ENCODE results near the gene PCNX2.
"Not testable (repeated sequence)": the region's sequence is repeated elsewhere in the genome, so short reads cannot be mapped to it uniquely, and the experiment has no call there.

The PCNX2 gene

DNA sequence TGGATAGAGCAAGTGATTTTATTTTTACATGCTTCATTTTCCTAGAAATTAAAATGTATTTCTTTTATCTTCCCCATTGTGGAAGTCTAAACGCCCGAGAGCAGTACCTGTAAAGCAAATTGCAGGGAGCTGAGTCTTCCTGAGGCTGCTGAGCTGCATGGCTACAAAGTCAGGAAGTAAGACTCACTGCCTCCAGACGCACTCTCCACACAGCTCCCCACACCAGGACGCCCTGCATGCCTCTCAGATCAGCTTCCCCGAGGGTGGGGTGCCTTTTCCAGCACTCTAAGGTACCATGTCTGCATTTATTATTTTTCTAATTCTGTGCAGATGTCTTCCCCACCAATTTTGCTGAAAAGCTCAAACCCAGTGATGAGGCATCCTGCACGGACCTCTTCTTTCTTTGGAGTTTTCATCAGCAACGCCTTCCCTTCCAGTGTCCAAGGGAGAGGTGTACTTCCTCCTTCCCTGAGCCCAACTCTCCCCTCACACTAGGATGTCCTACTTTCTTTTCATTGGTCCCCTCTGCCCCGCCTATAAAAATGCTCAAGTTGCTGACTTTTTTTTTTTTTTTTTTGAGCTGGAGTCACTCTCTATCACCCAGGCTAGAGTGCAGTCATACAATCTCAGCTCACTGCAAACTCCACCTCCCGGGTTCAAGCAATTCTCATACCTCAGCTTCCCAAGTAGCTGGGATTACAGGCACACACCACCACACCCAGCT, 114.7 kb downstream of the PCNX2 start:
- Histone ChIP-seq H3K27me3 (ENCODE audit: insufficient read depth, insufficient read length) (no peaks in the 10 kb centered on the region), H3K9ac (ENCODE audit: insufficient read length, low read depth) (no peak overlapping the region), H3K4me3 (ENCODE audit: insufficient read length, low read depth) (no peak overlapping the region), H3K4me1 (ENCODE audit: insufficient read depth, insufficient read length) (peaks cover 2% of the 10 kb centered on the region), H3K9me3 (ENCODE audit: insufficient read depth, low read length) (peaks cover 29% of the 10 kb centered on the region), H3K36me3 (ENCODE audit: insufficient read depth, insufficient read length, low read length) (peaks cover 28% of the 10 kb centered on the region)
- no peak for TF ChIP-seq YY1 (IDR thresholded peaks at IDR 0.05; ENCODE audit: insufficient read depth, insufficient read length)
- TF ChIP-seq SUZ12 (IDR thresholded peaks at IDR 0.05; ENCODE audit: extremely low read depth, insufficient read depth, insufficient read length) = no peak
- TF ChIP-seq ZNF274 (IDR thresholded peaks at IDR 0.05; ENCODE audit: low read depth, low read length) = no peak
- DNase-seq (ENCODE audit: low read depth, low spot score) = no peak

DNA sequence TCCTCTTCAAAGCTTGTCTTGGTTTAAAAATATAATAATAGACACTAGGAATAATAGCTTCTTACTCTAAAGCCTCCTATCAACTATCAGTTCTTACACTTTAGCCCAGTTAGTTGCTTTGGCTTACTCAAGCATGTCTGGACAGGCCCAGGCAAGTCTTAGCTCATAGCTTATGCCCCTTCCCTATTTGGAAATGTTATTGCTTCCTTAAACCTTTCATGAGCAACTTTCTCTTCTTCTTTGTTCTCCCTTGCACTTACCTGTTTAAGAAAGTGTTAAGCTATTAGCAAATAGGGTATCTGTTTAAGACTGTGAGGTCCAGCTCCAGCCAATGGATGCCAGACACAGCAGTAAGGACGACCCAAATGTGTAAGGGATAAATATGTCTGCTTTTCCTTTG, 115.9 kb downstream of the PCNX2 start:
- H3K36me3 ChIP-seq (ENCODE audit: insufficient read depth, insufficient read length, low read length) = peaks cover 33% of the 10 kb centered on the region
- not testable (repeated sequence) for DNase-seq (ENCODE audit: low read depth, low spot score); H3K4me1 ChIP-seq (ENCODE audit: insufficient read depth, insufficient read length); H3K4me3 ChIP-seq (ENCODE audit: insufficient read length, low read depth); H3K9ac ChIP-seq (ENCODE audit: insufficient read length, low read depth); H3K27me3 ChIP-seq (ENCODE audit: insufficient read depth, insufficient read length)
- peaks cover 29% of the 10 kb centered on the region for H3K9me3 ChIP-seq (ENCODE audit: insufficient read depth, low read length)

DNA sequence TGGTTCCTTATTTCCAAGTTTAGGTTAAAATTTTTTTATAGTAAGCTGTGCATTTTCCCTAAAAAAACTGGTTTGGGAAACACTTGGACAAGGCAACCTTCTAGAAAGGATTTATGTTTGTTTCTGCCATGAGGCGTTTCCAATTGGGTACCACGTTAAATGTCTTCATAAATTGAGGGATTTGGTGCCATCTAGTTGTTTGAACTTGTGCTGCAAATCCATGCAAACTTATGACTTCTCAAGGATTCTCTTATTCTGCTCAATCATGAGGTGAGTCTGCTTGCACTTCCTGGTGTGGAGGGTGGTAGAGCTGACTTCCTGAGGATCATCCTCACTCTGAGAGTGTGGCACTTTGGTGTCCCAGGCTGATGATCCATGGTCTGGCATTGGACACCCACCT, 123.3 kb downstream of the PCNX2 start:
- Histone ChIP-seq H3K36me3 (ENCODE audit: insufficient read depth, insufficient read length, low read length) (peaks cover 26% of the 10 kb centered on the region), H3K4me3 (ENCODE audit: insufficient read length, low read depth) (no peak overlapping the region), H3K9ac (ENCODE audit: insufficient read length, low read depth) (no peak overlapping the region), H3K9me3 (ENCODE audit: insufficient read depth, low read length) (peaks cover 17% of the 10 kb centered on the region), H3K4me1 (ENCODE audit: insufficient read depth, insufficient read length) (no peaks in the 10 kb centered on the region), H3K27me3 (ENCODE audit: insufficient read depth, insufficient read length) (no peaks in the 10 kb centered on the region)
- DNase-seq (ENCODE audit: low read depth, low spot score) = no peak
- TF ChIP-seq YY1 (IDR thresholded peaks at IDR 0.05; ENCODE audit: insufficient read depth, insufficient read length) = no peak

DNA sequence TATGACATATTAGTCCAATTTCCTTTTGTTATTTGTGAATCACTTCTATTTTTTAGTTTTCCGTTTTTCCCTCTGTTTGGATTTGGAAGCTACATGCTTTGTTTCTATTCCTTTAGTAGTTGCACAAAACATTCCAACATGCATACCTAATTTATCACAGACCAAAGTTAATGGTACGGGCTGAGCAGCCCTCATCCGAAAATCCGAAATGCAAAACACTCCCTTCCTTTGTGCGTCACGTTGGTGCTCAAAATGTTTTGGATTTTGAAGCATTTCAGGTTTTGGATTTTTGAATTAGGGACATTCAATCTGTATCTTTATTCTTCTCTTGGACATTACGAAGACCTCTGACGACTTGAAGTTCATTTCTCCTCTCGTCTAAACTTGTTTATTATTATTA, 124.8 kb downstream of the PCNX2 start:
- TF ChIP-seq YY1 (IDR thresholded peaks at IDR 0.05; ENCODE audit: insufficient read depth, insufficient read length) (no peak), SUZ12 (IDR thresholded peaks at IDR 0.05; ENCODE audit: extremely low read depth, insufficient read depth, insufficient read length) (no peak), ZNF274 (IDR thresholded peaks at IDR 0.05; ENCODE audit: low read depth, low read length) (no peak)

DNA sequence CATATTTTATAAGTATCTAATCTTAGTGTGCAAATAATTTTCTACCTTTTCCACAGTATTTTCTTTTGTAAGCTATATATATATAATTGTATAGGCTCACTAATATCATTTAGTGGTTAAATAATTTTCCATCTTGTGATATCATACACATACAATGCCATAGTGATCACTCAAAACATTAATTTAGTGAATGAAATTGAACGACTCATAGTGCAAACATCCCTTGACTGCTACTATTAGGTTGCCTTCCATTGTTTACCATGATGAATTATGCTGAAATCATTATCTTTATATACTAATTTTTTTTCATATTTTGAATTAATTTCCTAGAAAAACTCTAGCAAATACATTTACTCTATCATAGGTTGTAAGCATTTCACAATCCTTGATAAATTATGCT, 127.1 kb downstream of the PCNX2 start:
- peaks cover 14% of the 10 kb centered on the region for H3K36me3 ChIP-seq (ENCODE audit: insufficient read depth, insufficient read length, low read length)
- no peak for DNase-seq (ENCODE audit: low read depth, low spot score)
- peaks cover 36% of the 10 kb centered on the region for H3K9me3 ChIP-seq (ENCODE audit: insufficient read depth, low read length)
- no peak for TF ChIP-seq SUZ12 (IDR thresholded peaks at IDR 0.05; ENCODE audit: extremely low read depth, insufficient read depth, insufficient read length)
- no peak for TF ChIP-seq ZNF274 (IDR thresholded peaks at IDR 0.05; ENCODE audit: low read depth, low read length)
- no peak for TF ChIP-seq YY1 (IDR thresholded peaks at IDR 0.05; ENCODE audit: insufficient read depth, insufficient read length)
- H3K9ac ChIP-seq (ENCODE audit: insufficient read length, low read depth) = no peak overlapping the region
- no peak overlapping the region for H3K4me3 ChIP-seq (ENCODE audit: insufficient read length, low read depth)
- no peaks in the 10 kb centered on the region for H3K4me1 ChIP-seq (ENCODE audit: insufficient read depth, insufficient read length)
- H3K27me3 ChIP-seq (ENCODE audit: insufficient read depth, insufficient read length) = no peaks in the 10 kb centered on the region

More for the DNA sequence above, 124.8 kb downstream of the PCNX2 start:
- Histone ChIP-seq H3K4me3 (ENCODE audit: insufficient read length, low read depth) (no peak overlapping the region), H3K4me1 (ENCODE audit: insufficient read depth, insufficient read length) (no peaks in the 10 kb centered on the region), H3K9me3 (ENCODE audit: insufficient read depth, low read length) (peaks cover 14% of the 10 kb centered on the region), H3K9ac (ENCODE audit: insufficient read length, low read depth) (no peak overlapping the region), H3K27me3 (ENCODE audit: insufficient read depth, insufficient read length) (no peaks in the 10 kb centered on the region), H3K36me3 (ENCODE audit: insufficient read depth, insufficient read length, low read length) (peaks cover 16% of the 10 kb centered on the region)
- DNase-seq (ENCODE audit: low read depth, low spot score) = no peak

DNA sequence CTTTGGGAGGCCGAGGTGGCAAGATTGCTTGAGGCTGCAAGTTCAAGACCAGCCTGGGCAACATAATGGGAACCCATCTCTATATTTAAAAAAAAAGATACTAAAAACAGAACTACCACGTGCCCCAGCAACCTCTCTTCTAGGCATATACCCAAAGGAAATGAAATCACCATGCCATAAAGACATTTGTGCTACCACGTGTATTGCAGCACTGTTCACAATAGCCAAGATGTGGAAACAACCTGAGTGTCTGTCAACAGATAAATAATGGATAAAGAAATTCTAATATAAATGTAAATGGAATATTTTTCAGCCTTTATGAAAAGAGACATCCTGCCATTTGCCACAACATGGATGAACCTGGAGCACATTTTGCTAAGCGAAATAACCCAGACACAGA, 128.6 kb downstream of the PCNX2 start:
- TF ChIP-seq YY1 (IDR thresholded peaks at IDR 0.05; ENCODE audit: insufficient read depth, insufficient read length) (no peak), SUZ12 (IDR thresholded peaks at IDR 0.05; ENCODE audit: extremely low read depth, insufficient read depth, insufficient read length) (no peak), ZNF274 (IDR thresholded peaks at IDR 0.05; ENCODE audit: low read depth, low read length) (no peak)
- peaks cover 7% of the 10 kb centered on the region for H3K36me3 ChIP-seq (ENCODE audit: insufficient read depth, insufficient read length, low read length)
- no peak for DNase-seq (ENCODE audit: low read depth, low spot score)
- H3K4me3 ChIP-seq (ENCODE audit: insufficient read length, low read depth) = no peak overlapping the region
- no peaks in the 10 kb centered on the region for H3K4me1 ChIP-seq (ENCODE audit: insufficient read depth, insufficient read length)
- peaks cover 28% of the 10 kb centered on the region for H3K9me3 ChIP-seq (ENCODE audit: insufficient read depth, low read length)
- H3K27me3 ChIP-seq (ENCODE audit: insufficient read depth, insufficient read length) = no peaks in the 10 kb centered on the region
- H3K9ac ChIP-seq (ENCODE audit: insufficient read length, low read depth) = no peak overlapping the region

DNA sequence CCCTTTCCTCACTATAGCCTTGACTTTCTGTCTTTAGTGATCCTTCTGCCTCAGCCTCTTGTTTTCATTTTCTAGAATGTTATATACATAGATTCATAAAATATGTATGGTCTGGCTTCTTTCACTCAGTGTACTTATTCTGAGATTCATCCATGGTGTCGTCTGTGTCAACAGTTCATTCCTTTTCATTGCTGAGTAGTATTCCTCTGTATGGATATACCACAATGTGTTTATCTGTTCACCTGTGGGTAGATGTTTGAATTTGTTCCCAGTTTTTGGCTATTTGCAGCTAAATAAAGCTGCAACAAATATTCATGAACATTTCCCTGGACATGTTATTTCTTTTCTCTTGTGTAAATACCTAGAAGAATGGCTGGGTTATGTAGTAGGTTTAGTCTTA, 131.8 kb downstream of the PCNX2 start:
- peaks cover 18% of the 10 kb centered on the region for H3K36me3 ChIP-seq (ENCODE audit: insufficient read depth, insufficient read length, low read length)
- TF ChIP-seq ZNF274 (IDR thresholded peaks at IDR 0.05; ENCODE audit: low read depth, low read length) = no peak
- no peak for TF ChIP-seq SUZ12 (IDR thresholded peaks at IDR 0.05; ENCODE audit: extremely low read depth, insufficient read depth, insufficient read length)

DNA sequence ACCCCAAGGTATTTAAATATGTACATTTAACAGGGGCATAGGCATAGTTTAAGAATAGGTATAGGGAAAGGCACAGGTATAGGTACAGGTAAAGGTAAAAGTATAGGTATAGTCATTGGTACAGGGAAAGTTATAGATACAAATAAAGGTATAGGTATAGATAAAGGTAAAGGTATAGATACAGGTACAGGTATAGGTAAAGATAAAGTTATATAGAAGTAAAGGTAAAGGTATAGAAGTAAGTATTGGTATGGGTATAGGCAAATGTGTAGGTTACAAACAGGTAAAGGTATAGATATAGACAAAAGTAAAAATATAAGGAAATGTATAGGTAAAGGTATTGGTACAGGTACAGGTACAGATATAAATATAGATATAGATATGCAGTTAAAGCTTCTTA, 137.2 kb downstream of the PCNX2 start:
- peaks cover 27% of the 10 kb centered on the region for H3K36me3 ChIP-seq (ENCODE audit: insufficient read depth, insufficient read length, low read length)
- TF ChIP-seq YY1 (IDR thresholded peaks at IDR 0.05; ENCODE audit: insufficient read depth, insufficient read length) (no peak), ZNF274 (IDR thresholded peaks at IDR 0.05; ENCODE audit: low read depth, low read length) (no peak), SUZ12 (IDR thresholded peaks at IDR 0.05; ENCODE audit: extremely low read depth, insufficient read depth, insufficient read length) (no peak)

More for the DNA sequence above, 131.8 kb downstream of the PCNX2 start:
- Histone ChIP-seq H3K4me3 (ENCODE audit: insufficient read length, low read depth) (no peak overlapping the region), H3K9me3 (ENCODE audit: insufficient read depth, low read length) (peaks cover 21% of the 10 kb centered on the region), H3K27me3 (ENCODE audit: insufficient read depth, insufficient read length) (no peaks in the 10 kb centered on the region), H3K4me1 (ENCODE audit: insufficient read depth, insufficient read length) (no peaks in the 10 kb centered on the region), H3K9ac (ENCODE audit: insufficient read length, low read depth) (no peak overlapping the region)
- no peak for DNase-seq (ENCODE audit: low read depth, low spot score)

More for the DNA sequence above, 137.2 kb downstream of the PCNX2 start:
- Histone ChIP-seq H3K9me3 (ENCODE audit: insufficient read depth, low read length) (no peaks in the 10 kb centered on the region), H3K27me3 (ENCODE audit: insufficient read depth, insufficient read length) (no peaks in the 10 kb centered on the region), H3K4me3 (ENCODE audit: insufficient read length, low read depth) (no peak overlapping the region), H3K4me1 (ENCODE audit: insufficient read depth, insufficient read length) (no peaks in the 10 kb centered on the region), H3K9ac (ENCODE audit: insufficient read length, low read depth) (no peak overlapping the region)
- no peak for DNase-seq (ENCODE audit: low read depth, low spot score)
